B cell (primary cell): Measurements from ENCODE around the gene FHIT. TPM values are rescaled to one million over a fixed set of nuclear protein-coding genes. Genes with fewer than 3 reads are reported as not detected.

Experiments
- ATAC-seq: fragments of 200-7000 bp; cut with Tn5 transposase; one replicate; pipeline ENCODE4 v1.10.0; 2021; ENCODE audit warnings: low read depth, mild to moderate bottlenecking, moderate number of reproducible peaks, moderate library complexity
- CTCF ChIA-PET: fragments of 350-600 bp; sonication (Branson Sonifier 250); formaldehyde crosslinking; loops from one replicate; lab custom pipeline; 2021; ENCODE audit warnings: antibody characterized with exemption, inconsistent platforms; lab: Charles Lee
- POLR2A ChIA-PET: fragments of 350-600 bp; sonication (Branson Sonifier 250); formaldehyde crosslinking; loops from one replicate; lab custom pipeline; 2021; ENCODE audit warnings: antibody characterized with exemption; lab: Charles Lee
- DNase-seq: peaks from one replicate; pipeline ENCODE4 v3.0.0; 2013
- H2AFZ ChIP-seq: 2 replicates; pipeline ENCODE4 v1.6.1; 2012; ENCODE audit warnings: mild to moderate bottlenecking, low read depth, low read length; ENCODE audit not compliant: insufficient read depth, poor library complexity, severe bottlenecking
- H3K27ac ChIP-seq, 2 donors: 1 replicate in 1 of 2; 2 replicates in 1 of 2; pipeline ENCODE4 v1.5.1; 2012 to 2013; ENCODE audit warnings: low read length in 2 of 2, mild to moderate bottlenecking in 2 of 2, moderate library complexity in 1 of 2
- H3K27me3 ChIP-seq, 4 experiments: fragments of 200-600 bp in 1 of 4; sonication (generic) in 1 of 4; replicated peaks in 1 of 4; 1 replicate in 2 of 4; 2 replicates in 2 of 4; pipeline versions ENCODE4 v1.6.1 to v1.7.0; 2013 to 2016; ENCODE audit warnings: low read length in 3 of 4, mild to moderate bottlenecking in 2 of 4, mixed read lengths in 1 of 4, moderate library complexity in 1 of 4; ENCODE audit not compliant: insufficient read depth in 4 of 4, control insufficient read depth in 3 of 4; ENCODE audit errors: control extremely low read depth in 1 of 4
- H3K36me3 ChIP-seq, 2 experiments: replicated peaks in 1 of 2; 1 replicate in 1 of 2; 2 replicates in 1 of 2; pipeline versions ENCODE4 v1.6.1 to v1.7.1; 2013; ENCODE audit warnings: low read length in 1 of 2; ENCODE audit not compliant: insufficient read depth in 2 of 2, control insufficient read depth in 1 of 2; ENCODE audit errors: control extremely low read depth in 1 of 2, extremely low read depth in 1 of 2
- H3K4me1 ChIP-seq, 2 donors: fragments of 200-600 bp in 1 of 2; sonication (generic) in 1 of 2; 1 replicate in 1 of 2; 2 replicates in 1 of 2; pipeline versions ENCODE4 v1.5.1 to v1.6.1; 2013 to 2017; ENCODE audit warnings: low read length in 2 of 2; ENCODE audit not compliant: control insufficient read depth in 2 of 2, insufficient read depth in 2 of 2
- H3K4me2 ChIP-seq: replicated peaks from 2 replicates; pipeline ENCODE3; 2012; ENCODE audit warnings: mild to moderate bottlenecking, low read depth, low read length; ENCODE audit not compliant: poor library complexity, severe bottlenecking
- H3K4me3 ChIP-seq, 5 experiments: fragments of 200-600 bp in 1 of 5; sonication (generic) in 1 of 5; 1 replicate in 3 of 5; 2 replicates in 2 of 5; pipeline versions ENCODE4 v1.5.1 to v1.7.0; 2011 to 2016; ENCODE audit warnings: low read length in 4 of 5, mild to moderate bottlenecking in 4 of 5, low read depth in 2 of 5, control low read depth in 1 of 5, moderate library complexity in 1 of 5; ENCODE audit not compliant: insufficient read depth in 1 of 5; ENCODE audit errors: control extremely low read depth in 1 of 5, extremely low read depth in 1 of 5
- H3K79me2 ChIP-seq: fragments of 200-600 bp; sonication (generic); one replicate; pipeline ENCODE4 v1.6.0; 2016; ENCODE audit warnings: low read length; ENCODE audit not compliant: control insufficient read depth, insufficient read depth
- H3K9ac ChIP-seq: fragments of 200-600 bp; sonication (generic); 2 replicates; pipeline ENCODE4 v1.6.1; 2017; ENCODE audit warnings: mild to moderate bottlenecking, low read length, moderate library complexity
- H3K9me3 ChIP-seq, 3 donors: one replicate each; pipeline versions ENCODE4 v1.6.1 to v1.7.1; 2013; ENCODE audit warnings: low read length in 2 of 3; ENCODE audit not compliant: control insufficient read depth in 2 of 3, insufficient read depth in 1 of 3; ENCODE audit errors: control extremely low read depth in 1 of 3
- H4K20me1 ChIP-seq: 2 replicates; pipeline ENCODE4 v1.6.0; 2012; ENCODE audit warnings: mild to moderate bottlenecking, low read length; ENCODE audit not compliant: insufficient read depth, control insufficient read depth, poor library complexity, severe bottlenecking
- H3K27ac Mint-ChIP-seq: one replicate; pipeline ENCODE4 v1.8.0; 2021; ENCODE audit warnings: mixed read lengths
- H3K27me3 Mint-ChIP-seq: one replicate; pipeline ENCODE4 v1.8.0; 2021; ENCODE audit warnings: mixed read lengths
- H3K4me1 Mint-ChIP-seq: one replicate; pipeline ENCODE4 v1.8.0; 2021; ENCODE audit warnings: mixed read lengths
- H3K4me3 Mint-ChIP-seq: one replicate; pipeline ENCODE4 v1.8.0; 2021; ENCODE audit warnings: mixed read lengths
- H3K9me3 Mint-ChIP-seq: one replicate; pipeline ENCODE4 v1.8.0; 2022; ENCODE audit warnings: mixed read lengths; ENCODE audit not compliant: insufficient read depth
- CTCF ChIP-seq: fragments of 200-600 bp; IDR thresholded peaks from one replicate; pipeline ENCODE4 v1.8.0; 2022; ENCODE audit warnings: antibody characterized with exemption, mild to moderate bottlenecking
- EZH2 ChIP-seq: IDR thresholded peaks from 2 replicates; pipeline ENCODE4 v1.6.1; 2012; ENCODE audit warnings: borderline replicate concordance, low read depth, mild to moderate bottlenecking, moderate library complexity, low read length; ENCODE audit not compliant: insufficient read depth, poor library complexity, severe bottlenecking
- WGBS: methylation state at CpG from one replicate; pipeline ENCODE4 v1.1.5; 2013; ENCODE audit warnings: missing lambda C conversion rate; ENCODE audit not compliant: insufficient coverage; 5-methylcytosine and 5-hydroxymethylcytosine counted together
- intact Hi-C: fragments of 100-400 bp; cut with micrococcal nuclease; formaldehyde crosslinking; loops from one replicate; pipeline ENCODE4 v1.10.0; 2022
- polyA plus RNA-seq: library from polyadenylated mRNA; depleted of rRNA; stranded (reverse); fragments of >200 nt; gene quantifications from 2 replicates; pipeline ENCODE4 v1.2.3, GENCODE V29; 2012
- total RNA-seq, 2 donors: library from RNA; stranded (reverse); fragments of 120-200 nt in 1 of 2; gene quantifications; 1 replicate in 1 of 2; 2 replicates in 1 of 2; pipeline versions ENCODE4 v1.2.3 to v1.2.4, GENCODE V29; 2013 to 2022

Gene FHIT
- total and polyA plus RNA-seq, 2 donors (not counting 1 experiment from before 2014, with no cell fraction given): 1.7 to 7.8 TPM

DNA sequence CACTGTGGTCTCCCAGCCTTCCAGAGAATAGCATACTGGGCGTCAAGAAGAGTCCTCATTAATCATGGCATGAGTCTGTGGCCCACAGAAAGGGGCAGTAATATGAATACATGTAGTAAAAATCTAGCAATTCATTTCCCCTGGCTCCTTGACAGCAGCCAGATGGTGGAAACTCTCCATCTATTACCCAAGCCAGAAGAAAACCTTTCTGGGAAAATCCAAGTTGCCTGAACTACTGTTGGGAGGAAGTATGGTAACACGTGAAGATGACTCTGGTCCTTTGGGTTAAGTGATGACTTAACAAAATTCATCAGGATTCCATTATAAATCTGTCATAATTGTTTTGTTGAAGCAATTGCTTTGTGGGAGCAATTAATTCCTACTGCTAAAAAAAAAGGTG, 530.5 kb downstream of the FHIT start:
- Mint-ChIP-seq H3K9me3 (no peaks in the 10 kb centered on the region), H3K4me3 (no peak overlapping the region), H3K27ac (no peak overlapping the region), H3K27me3 (no peaks in the 10 kb centered on the region), H3K4me1 (no peaks in the 10 kb centered on the region)
- intact Hi-C loops: no loop called here
- Histone ChIP-seq H3K27me3 (no peaks in the 10 kb centered on the region), H3K36me3 (no peaks in the 10 kb centered on the region), H3K9me3 (no peaks in the 10 kb centered on the region), H2AFZ (no peak overlapping the region), H3K4me3 (no peak overlapping the region), H4K20me1 (no peaks in the 10 kb centered on the region), H3K4me2 (no peak overlapping the region), H3K79me2 (no peaks in the 10 kb centered on the region), H3K9ac (no peak overlapping the region), H3K27ac (no peak overlapping the region), H3K4me1 (no peaks in the 10 kb centered on the region)
- no peak for DNase-seq
- no peak for TF ChIP-seq EZH2
- TF ChIP-seq CTCF: no peak
- ATAC-seq: no peak
- ChIA-PET CTCF (no interaction called here), POLR2A (no interaction called here)
- WGBS: 80% methylated on average over 1 of the region's 2 CpGs

DNA sequence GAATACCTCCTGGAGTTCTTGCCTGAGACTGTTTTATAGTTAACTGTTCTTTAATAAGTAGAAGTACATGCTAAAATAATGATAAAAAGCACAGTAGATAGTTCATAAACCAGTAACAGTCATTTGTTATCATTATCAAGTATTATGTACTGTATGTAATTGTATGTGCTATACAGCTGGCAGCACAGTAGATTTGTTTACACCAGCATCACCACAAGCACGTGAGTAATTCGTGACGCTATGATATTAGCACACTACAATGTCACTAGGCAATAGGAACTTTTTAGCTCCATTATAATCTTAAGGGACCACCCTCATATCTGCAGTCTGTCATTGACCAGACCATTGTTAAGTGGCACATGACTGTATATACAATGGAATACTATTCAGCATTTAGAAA, 534.7 kb downstream of the FHIT start:
- H3K9me3 Mint-ChIP-seq: no peaks in the 10 kb centered on the region
- no peaks in the 10 kb centered on the region for H3K79me2 ChIP-seq
- H3K27me3 Mint-ChIP-seq: no peaks in the 10 kb centered on the region
- ChIA-PET POLR2A (no interaction called here), CTCF (no interaction called here)
- H3K27me3 ChIP-seq: no peaks in the 10 kb centered on the region
- no peak overlapping the region for H3K4me2 ChIP-seq
- H3K27ac ChIP-seq: no peak overlapping the region
- intact Hi-C loops: no loop called here
- no peak overlapping the region for H3K9ac ChIP-seq
- H3K4me3 Mint-ChIP-seq: no peak overlapping the region
- H3K4me3 ChIP-seq: no peak overlapping the region
- no peaks in the 10 kb centered on the region for H3K36me3 ChIP-seq
- no peaks in the 10 kb centered on the region for H4K20me1 ChIP-seq
- no peaks in the 10 kb centered on the region for H3K9me3 ChIP-seq
- WGBS: no CpG with 5 or more reads among the region's 3 CpGs
- no peaks in the 10 kb centered on the region for H3K4me1 Mint-ChIP-seq
- ATAC-seq (no peak), DNase-seq (no peak)
- no peak overlapping the region for H2AFZ ChIP-seq
- H3K4me1 ChIP-seq: no peaks in the 10 kb centered on the region
- TF ChIP-seq EZH2 (no peak), CTCF (no peak)
- H3K27ac Mint-ChIP-seq: no peak overlapping the region
